Renal cortical epithelial cell (primary cell): ENCODE data around the gene USP10. TPM values are rescaled to one million over a fixed set of nuclear protein-coding genes. Genes with fewer than 3 reads are reported as not detected.

Experiments used
- DNase-seq: peaks from one replicate; pipeline ENCODE4 v3.0.0-alpha.2; 2011; ENCODE audit warnings: low read depth
- total RNA-seq: library from RNA; depleted of rRNA; stranded (reverse); fragments of >200 nt; gene quantifications from 2 replicates; pipeline ENCODE4 v1.2.3, GENCODE V29; 2014

Gene USP10
- total RNA-seq, 1 donor from 2014 or later = 86.7 TPM

GRCh38 chr16:84750575-84750974, 50.8 kb downstream of the USP10 start:
- DNase-seq = no peak

- no peak for DNase-seq
Observed at GRCh38 chr16:84751241-84751640, 51.4 kb downstream of the USP10 start.

GRCh38 chr16:84751947-84752346, 52.1 kb downstream of the USP10 start:
- DNase-seq = no peak

DNA sequence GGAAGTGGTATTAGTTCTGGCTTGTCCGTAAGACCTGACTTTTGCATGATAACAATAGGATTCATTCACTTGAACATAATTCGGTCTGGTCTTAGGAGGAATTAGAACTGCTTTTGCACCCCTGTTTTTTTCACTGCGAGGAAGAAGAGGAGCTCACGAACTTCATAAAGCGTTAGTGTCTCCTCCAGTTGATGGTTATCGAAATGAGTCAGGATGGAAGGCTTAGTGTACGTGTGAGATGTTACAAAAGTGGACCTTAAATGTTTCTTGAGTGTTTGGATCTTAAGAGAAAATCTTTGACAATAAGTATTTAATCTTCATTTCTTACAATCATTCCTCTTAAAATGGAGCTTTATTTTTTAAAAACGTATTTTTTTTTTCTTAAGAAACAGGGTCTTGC, 52.8 kb downstream of the USP10 start:
- DNase-seq = no peak

DNA sequence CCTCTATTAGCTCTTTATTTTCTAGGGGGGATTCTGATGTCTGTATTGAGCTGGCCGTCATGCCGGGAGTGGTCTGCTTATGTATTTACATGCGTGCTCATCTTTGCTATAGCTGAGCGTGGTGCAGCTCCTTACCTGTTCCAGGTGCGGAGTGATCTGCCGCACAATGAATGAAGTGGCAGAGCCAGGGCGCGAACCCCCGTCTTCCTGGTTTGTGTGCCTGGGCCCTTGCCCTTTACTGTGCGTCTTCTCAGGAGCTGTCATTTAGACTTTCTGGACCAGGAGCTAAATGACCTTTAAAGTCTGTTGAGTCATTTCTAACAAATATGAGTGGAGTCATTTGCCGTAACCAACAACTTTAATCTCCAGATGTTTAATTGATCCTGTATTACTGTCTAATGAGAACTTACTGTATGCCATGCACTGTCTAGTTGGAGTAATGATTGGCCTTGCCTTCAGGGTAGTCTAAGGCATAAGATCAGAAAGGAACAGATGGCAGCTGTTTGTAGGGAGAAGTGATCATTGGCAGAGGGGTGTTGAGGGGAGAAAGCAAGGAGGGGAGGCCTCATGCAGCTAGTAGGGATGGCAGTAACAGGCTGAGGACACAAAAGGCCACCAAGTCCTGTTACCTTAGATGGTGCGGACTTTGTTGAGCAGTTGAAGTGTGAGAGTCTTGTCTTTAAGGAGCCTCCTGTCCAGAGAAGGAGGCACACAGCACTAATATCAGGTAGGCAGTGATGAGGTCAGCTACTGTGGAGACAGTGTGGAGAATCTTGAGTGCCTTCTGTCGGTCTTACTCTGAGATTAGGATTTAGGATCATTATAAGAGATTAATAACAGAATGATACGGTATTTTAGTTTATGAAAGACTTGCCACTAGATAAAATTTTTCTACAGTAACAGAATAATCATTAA, 53.9 kb downstream of the USP10 start:
- no peak for DNase-seq

- peak; percentile 87 for DNase-seq
Observed at GRCh38 chr16:84754353-84754856, 54.6 kb downstream of the USP10 start.

GRCh38 chr16:84754956-84755672, 55.3 kb downstream of the USP10 start:
- DNase-seq = no peak

DNA sequence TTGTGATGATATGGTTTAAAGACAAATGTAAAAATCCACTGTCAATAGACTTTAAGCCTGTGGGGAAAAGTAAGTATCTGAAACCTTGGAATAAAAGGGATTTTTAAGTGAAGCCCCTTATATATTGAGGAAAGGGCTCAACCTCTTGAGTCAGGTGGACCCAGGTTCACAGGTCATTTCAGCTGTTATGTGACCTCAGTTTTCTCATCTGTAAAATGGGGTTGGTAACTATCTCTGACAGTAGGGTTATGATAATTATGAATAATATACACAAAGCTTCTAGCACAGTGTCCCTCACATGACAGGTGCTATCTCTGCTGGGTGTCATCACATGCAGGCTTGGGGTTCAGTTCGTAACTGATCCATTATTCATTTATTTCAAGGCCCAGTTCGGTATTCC, 57.0 kb downstream of the USP10 start:
- no peak for DNase-seq

DNA sequence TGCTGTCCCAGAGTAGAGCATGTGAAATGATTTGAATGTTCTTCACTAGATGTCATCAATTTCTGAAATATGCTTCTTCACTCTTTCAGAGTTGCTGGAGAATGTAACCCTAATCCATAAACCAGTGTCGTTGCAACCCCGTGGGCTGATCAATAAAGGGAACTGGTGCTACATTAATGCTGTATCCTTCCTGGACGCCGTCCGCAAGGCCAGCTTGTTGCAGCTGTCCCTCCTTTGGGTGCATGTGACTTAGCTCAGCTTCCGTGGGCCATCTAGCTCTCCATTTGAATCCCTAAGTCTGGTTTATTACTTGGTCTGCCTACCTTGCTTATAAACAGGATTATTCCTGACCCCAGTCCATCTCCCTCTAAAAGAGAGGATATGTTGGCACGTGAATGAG, 58.8 kb downstream of the USP10 start:
- no peak for DNase-seq

- no peak for DNase-seq
Observed at GRCh38 chr16:84759061-84759460, 59.3 kb downstream of the USP10 start.

DNA sequence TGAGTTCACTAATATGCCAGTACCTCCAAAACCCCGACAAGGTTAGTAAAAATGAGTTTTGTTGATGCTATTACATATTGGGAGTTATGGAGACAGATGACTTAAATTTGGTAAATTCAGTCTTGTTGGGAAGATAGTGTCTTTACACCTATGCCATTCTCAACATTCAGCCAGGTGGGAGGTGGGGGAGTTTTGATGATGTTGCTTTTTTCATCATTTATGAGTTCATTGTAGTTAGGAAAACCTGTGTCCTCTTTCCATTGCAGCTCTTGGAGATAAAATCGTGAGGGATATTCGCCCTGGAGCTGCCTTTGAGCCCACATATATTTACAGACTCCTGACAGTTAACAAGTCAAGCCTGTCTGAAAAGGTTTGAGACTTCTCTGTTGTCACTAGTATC, 60.1 kb downstream of the USP10 start:
- no peak for DNase-seq

DNA sequence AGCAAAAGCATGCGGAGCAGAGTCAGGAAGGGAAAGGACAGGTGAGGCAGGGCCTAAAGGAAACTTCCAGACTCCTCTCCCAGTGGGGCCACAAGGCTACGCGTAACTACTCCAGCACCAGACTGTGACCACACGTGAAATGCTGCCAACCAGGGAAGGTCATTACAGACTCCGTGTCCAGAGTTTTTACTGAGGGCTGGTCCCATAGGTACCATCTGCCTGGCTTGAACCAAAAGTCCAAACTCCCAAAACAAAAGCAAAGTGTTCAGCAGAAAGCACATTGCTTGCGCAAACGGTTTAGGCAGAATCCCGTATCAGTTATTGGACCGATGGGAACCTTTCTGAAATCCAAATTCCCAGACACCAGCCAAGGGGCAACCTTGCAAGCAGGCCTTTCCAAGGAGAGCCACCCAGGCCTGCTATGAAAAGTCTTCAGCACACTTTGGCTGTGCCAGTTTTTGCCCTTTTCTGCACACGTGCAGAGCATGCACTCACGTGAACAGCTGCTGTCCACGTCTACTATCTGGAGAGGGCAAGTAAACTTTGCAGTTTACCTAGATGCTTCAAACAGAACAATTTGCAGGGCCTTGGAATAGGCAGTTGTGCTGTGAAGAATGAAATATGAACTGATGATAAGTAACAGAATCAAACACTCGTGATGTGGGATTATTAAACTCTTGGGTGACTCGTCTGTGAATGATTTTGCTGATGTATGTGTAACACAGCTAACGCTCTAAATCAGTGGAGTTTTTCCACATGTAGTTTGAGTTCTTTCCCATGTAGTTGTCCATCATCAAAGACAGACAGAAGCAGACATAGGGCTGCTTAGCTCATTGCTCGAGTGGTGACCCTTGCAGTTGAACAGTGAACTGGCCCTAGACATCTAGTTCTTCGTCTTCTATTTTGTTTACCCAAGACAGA, 61.9 kb downstream of the USP10 start:
- DNase-seq = no peak

GRCh38 chr16:84763164-84763563, 63.4 kb downstream of the USP10 start:
- DNase-seq = no peak

- no peak for DNase-seq
Observed at GRCh38 chr16:84763629-84764028, 63.8 kb downstream of the USP10 start.

DNA sequence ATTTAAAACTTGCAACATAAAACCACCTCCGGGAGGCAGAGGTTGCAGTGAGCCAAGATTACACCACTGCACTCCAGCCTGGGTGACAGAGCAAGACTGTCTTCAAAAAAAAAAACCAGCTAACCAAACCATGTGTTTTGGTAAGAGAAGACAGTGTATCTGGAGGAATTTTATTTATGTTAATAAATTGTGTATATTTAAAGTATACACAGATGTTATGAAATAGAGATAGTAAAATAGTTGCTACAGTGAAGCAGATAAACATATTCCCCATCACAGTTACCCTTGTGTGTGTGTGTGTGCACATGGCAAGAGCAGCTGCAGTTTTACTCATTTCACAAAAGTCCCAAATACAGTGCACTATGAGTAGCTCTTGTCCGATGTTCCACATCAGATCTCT, 65.2 kb downstream of the USP10 start:
- no peak for DNase-seq

GRCh38 chr16:84765616-84766580, 66.1 kb downstream of the USP10 start:
- no peak for DNase-seq

- DNase-seq = no peak
Observed at GRCh38 chr16:84766978-84767773, 67.4 kb downstream of the USP10 start.

GRCh38 chr16:84768061-84768807, 68.4 kb downstream of the USP10 start:
- no peak for DNase-seq

DNA sequence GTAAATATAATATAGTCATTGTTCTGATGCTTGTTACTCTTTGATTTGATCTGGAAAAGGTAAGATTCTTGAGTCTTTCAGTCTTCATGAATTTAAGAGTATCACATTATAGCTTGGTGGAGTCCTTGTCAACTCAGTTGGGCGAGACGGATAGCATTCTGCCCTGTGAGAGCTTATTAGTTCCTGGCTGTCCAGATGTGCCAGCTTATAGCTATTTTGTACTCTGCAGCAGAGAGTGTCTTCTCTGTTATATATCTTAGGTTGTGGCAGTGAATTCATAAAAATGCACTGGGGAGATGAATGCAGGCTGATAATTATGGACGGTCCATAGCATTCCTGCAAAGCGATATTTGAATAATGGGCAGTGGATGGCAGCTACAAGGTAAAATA, 69.0 kb downstream of the USP10 start:
- no peak for DNase-seq
